Measurements from ENCODE around the gene RGS12.

DNA sequence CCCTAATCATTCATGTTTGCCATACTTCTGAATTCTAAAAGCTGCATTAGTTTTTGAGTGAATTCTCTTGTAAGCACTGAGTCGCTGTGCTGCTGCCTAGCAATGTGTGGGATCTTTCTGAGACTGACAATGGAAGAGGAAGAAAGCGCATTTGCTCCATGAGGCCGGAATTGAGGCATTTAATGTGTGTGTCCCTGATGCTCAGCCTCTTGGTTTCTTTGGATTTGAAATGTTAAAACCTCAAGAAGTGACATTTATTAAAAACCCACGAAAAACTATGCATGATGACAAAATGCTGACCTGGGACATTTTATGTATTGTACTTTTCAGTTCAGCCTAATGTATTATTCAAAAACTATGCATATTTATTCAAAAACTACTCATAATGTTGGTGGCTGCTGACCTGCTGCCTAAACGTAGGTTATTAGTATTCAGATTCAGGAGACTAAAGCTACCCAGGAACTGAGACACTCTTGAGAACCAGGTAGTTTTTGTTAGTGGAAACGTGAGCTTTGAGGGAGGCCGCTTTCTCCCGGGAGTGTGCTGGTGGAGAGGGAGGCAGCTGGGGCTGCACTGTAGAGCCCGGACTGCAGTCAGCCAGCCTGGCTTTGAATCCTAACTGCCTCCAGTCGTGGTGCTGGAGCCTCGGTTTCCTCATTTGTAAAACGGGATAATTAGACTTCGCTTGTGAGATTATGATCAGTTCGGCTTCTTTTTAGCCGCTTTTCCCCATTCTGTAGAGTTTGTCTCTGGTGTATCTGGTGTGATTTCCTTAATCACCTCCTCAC is 11.3 kb downstream of the RGS12 start:
- TF ChIP-seq TAF1 (IDR thresholded peaks at IDR 0.05; ENCODE audit: low read depth, low read length) (no peak), POLR2A (IDR thresholded peaks at IDR 0.05; ENCODE audit: low read depth, low read length) (no peak), POU2F2 (IDR thresholded peaks at IDR 0.05; ENCODE audit: low read depth, low read length) (no peak), POLR2AphosphoS5 (IDR thresholded peaks at IDR 0.05; ENCODE audit: low read depth, low read length) (no peak), SPI1 (IDR thresholded peaks at IDR 0.05; ENCODE audit: low read depth, low read length) (no peak), PAX5 (IDR thresholded peaks at IDR 0.05; ENCODE audit: insufficient read depth, low read length, severe bottlenecking) (no peak)
